ENCODE results near the gene BEST1.

GRCh38 chr11:61940466-61940865 is 9.7 kb upstream of the BEST1 start:
- TF ChIP-seq CTCF (IDR thresholded peaks at IDR 0.05; ENCODE audit: low read depth, low read length, poor library complexity, severe bottlenecking) = no peak
- no peak for TF ChIP-seq EZH2phosphoT487 (IDR thresholded peaks at IDR 0.05; ENCODE audit: borderline replicate concordance, low read length)

Data from DOHH2 (cell line).